Neural crest cell (in vitro differentiated cells): Measurements from ENCODE around the gene SLC38A11. TPM values are rescaled to one million over a fixed set of nuclear protein-coding genes. Genes with fewer than 3 reads are reported as not detected.

Source experiments
- DNase-seq: peaks from one replicate; pipeline ENCODE4 v3.0.0; 2021; ENCODE audit warnings: low read depth, mixed read lengths, low spot score
- H3K27ac Mint-ChIP-seq: one replicate; pipeline ENCODE4 v1.8.0; 2021; ENCODE audit warnings: mild to moderate bottlenecking, mixed read lengths; ENCODE audit not compliant: unreplicated experiment
- H3K27me3 Mint-ChIP-seq: 2 replicates; pipeline ENCODE4 v1.8.0; 2021; ENCODE audit warnings: low read depth, mild to moderate bottlenecking, mixed read lengths
- H3K36me3 Mint-ChIP-seq: 2 replicates; pipeline ENCODE4 v1.8.0; 2021; ENCODE audit warnings: low read depth, mild to moderate bottlenecking, mixed read lengths
- H3K4me1 Mint-ChIP-seq: 2 replicates; pipeline ENCODE4 v1.8.0; 2021; ENCODE audit warnings: mixed read lengths
- H3K4me3 Mint-ChIP-seq: one replicate; pipeline ENCODE4 v1.8.0; 2021; ENCODE audit warnings: mild to moderate bottlenecking, mixed read lengths
- H3K9me3 Mint-ChIP-seq: 2 replicates; pipeline ENCODE4 v1.8.0; 2021; ENCODE audit warnings: mixed read lengths
- total RNA-seq: library from RNA; stranded (reverse); gene quantifications from 2 replicates; pipeline ENCODE4 v1.2.1, GENCODE V29; 2021
- TF ChIP-seq, protein P1 (sequence below): fragments of 200-600 bp; sonication (generic); conservative IDR thresholded peaks from 2 replicates; pipeline ENCODE4 v1.5.0; 2021; ENCODE audit warnings: antibody characterized with exemption, mild to moderate bottlenecking

The SLC38A11 gene
- total RNA-seq, 1 donor from 2014 or later: not detected

DNA sequence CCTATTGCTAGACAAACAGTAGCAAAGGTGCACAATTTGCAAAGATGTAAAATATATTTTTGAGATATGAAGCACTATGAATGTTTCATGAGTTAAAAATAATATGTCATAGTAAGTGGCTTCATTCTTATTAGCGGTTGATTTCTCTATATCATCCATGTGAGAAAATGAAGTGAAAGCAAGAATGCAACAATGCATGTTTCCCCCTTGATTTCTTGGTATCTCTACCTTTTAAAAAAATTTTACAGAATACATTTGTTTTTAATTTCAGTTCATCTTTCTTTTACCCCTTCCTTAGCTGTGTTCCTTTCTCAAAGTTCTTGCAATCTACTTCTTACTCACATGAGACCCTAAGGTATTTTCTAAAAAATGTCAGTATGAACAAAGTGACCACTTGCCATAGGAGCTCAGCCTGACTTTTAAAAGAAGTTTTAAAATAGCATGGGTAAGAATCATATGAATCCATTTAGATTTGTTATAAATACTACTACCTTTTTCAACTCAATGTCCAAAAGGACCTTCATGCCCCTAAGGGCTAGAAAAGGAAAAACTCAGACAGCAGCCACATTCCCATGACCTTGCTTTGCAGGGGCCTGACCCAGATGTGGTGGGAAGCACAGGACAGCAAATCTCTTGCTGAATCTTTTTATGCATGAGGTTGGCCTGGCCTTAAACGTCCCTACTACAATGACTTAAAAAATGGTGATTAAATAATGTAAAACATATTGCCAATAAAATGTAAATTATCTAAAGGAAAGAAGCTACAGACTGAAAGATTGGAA is 14.8 kb upstream of the SLC38A11 start:
- Mint-ChIP-seq H3K27ac (no peak overlapping the region), H3K4me3 (no peak overlapping the region), H3K27me3 (no peaks in the 10 kb centered on the region), H3K9me3 (peaks cover 6% of the 10 kb centered on the region), H3K36me3 (peaks cover 2% of the 10 kb centered on the region), H3K4me1 (peaks cover 27% of the 10 kb centered on the region)
- no peak for DNase-seq
- TF ChIP-seq, protein P1, sequence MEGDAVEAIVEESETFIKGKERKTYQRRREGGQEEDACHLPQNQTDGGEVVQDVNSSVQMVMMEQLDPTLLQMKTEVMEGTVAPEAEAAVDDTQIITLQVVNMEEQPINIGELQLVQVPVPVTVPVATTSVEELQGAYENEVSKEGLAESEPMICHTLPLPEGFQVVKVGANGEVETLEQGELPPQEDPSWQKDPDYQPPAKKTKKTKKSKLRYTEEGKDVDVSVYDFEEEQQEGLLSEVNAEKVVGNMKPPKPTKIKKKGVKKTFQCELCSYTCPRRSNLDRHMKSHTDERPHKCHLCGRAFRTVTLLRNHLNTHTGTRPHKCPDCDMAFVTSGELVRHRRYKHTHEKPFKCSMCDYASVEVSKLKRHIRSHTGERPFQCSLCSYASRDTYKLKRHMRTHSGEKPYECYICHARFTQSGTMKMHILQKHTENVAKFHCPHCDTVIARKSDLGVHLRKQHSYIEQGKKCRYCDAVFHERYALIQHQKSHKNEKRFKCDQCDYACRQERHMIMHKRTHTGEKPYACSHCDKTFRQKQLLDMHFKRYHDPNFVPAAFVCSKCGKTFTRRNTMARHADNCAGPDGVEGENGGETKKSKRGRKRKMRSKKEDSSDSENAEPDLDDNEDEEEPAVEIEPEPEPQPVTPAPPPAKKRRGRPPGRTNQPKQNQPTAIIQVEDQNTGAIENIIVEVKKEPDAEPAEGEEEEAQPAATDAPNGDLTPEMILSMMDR: no peak

DNA sequence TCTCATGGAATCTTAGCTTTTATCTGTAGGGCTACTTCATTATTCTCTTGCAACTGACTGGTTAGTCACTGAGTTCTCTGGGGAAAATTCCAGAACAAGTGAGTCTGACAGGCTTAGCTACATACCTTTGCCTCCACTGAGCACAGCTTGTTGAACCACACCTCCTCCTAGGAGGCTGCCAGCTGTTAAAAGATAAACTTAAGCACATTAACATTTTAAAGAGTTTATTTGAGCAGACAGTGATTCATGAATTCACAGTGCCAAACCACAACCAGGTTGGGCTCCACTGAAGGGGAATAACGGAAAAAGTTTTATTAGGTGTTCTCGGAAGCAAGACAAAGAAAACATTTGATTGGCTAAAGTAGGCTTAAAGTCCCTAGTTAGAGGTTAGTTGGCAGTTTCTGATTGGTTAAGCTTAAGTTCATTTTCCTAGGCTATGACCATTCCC is 12.5 kb upstream of the SLC38A11 start:
- H3K27ac Mint-ChIP-seq: no peak overlapping the region
- H3K4me3 Mint-ChIP-seq: no peak overlapping the region
- no peak for DNase-seq

DNA sequence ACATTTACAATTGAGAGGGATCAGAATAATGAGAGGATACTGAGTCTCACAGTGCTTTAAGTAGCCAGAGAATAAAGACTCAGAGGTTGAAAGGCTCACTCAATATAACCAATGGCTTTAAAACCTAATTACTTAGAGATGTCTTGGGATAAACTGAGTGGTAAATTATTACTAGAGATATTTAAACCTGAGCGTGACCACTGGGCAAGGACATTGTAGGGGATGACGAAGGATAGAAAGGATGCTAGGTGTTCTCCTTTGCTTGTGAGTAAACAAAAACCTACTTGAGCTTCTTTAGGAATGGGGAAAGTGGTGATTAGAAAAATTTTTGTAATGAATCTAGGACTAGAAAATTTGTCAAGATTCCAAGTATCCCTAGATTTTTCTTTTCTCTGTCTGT is 12.0 kb upstream of the SLC38A11 start:
- H3K4me3 Mint-ChIP-seq: no peak overlapping the region
- H3K27ac Mint-ChIP-seq: no peak overlapping the region
- H3K4me1 Mint-ChIP-seq: peaks cover 16% of the 10 kb centered on the region
- H3K27me3 Mint-ChIP-seq: no peaks in the 10 kb centered on the region
- H3K9me3 Mint-ChIP-seq: peaks cover 6% of the 10 kb centered on the region
- TF ChIP-seq, protein P1: no peak
- H3K36me3 Mint-ChIP-seq: peaks cover 2% of the 10 kb centered on the region
- no peak for DNase-seq

More for the DNA sequence above, 12.5 kb upstream of the SLC38A11 start:
- Mint-ChIP-seq H3K27me3 (no peaks in the 10 kb centered on the region), H3K36me3 (peaks cover 2% of the 10 kb centered on the region), H3K4me1 (peaks cover 16% of the 10 kb centered on the region), H3K9me3 (peaks cover 6% of the 10 kb centered on the region)
- TF ChIP-seq, protein P1: no peak

DNA sequence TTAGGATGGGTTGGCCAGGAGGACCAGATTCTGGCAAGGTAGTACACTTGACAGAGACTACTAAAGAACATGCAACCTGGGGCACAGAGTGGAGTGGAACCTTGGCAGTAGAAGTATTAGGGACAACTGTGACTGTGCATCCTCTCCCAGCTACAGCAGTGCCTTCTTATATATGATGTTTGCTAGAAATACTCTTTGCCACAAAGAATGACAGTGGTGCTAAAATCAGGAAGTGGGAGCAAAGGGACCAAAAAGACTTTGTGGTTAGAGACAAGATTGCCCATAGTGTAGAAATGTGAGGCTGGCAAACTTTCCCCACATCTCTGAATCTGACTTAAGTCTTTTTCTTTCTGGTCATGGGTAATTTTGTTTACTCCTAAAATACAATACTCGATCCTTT is 9.4 kb upstream of the SLC38A11 start:
- peaks cover 2% of the 10 kb centered on the region for H3K36me3 Mint-ChIP-seq
- no peak overlapping the region for H3K27ac Mint-ChIP-seq
- H3K4me1 Mint-ChIP-seq: no peaks in the 10 kb centered on the region
- TF ChIP-seq, protein P1: no peak
- peaks cover 6% of the 10 kb centered on the region for H3K9me3 Mint-ChIP-seq
- no peak overlapping the region for H3K4me3 Mint-ChIP-seq
- no peak for DNase-seq
- no peaks in the 10 kb centered on the region for H3K27me3 Mint-ChIP-seq

DNA sequence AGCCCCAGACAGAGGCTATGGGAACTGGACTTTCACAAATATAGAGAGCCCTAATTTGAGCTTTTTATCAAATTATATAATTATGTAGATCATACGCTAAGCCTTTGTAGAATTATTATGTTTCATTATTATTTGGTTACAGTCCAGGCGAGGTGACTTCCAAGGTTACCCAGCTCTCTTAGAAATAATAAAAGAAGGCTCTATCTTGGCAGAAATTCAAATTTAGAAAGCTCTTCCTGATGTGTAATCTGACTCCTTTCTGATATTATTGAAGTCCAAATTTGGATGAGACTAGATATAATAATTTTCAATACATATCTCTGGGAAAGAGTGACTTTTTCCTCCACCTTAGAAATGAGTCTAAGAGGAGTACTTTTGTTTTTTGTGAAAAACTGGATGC is 4.8 kb upstream of the SLC38A11 start:
- no peak for DNase-seq
- Mint-ChIP-seq H3K4me3 (no peak overlapping the region), H3K36me3 (no peaks in the 10 kb centered on the region), H3K4me1 (no peaks in the 10 kb centered on the region), H3K27me3 (no peaks in the 10 kb centered on the region), H3K27ac (no peak overlapping the region), H3K9me3 (no peaks in the 10 kb centered on the region)
- TF ChIP-seq, protein P1: no peak
